SJCRH30 (cell line): ENCODE measurements around the gene STON2. TPM values are rescaled to one million over a fixed set of nuclear protein-coding genes. Genes with fewer than 3 reads are reported as not detected.
A peak's percentile ranks its signal among the peaks of the same experiment; 100 is the strongest.

ENCODE experiments used
- DNase-seq, 2 experiments: peaks; one replicate each; pipeline ENCODE4 v3.0.0-alpha.2; 2015 to 2020
- H3K27ac ChIP-seq: fragments of 250-450 bp; sonication (Bioruptor Pico); 2 replicates; pipeline ENCODE4 v1.5.1; 2020; ENCODE audit warnings: mild to moderate bottlenecking, moderate library complexity
- H3K27me3 ChIP-seq: fragments of 250-450 bp; sonication (Bioruptor Pico); 2 replicates; pipeline ENCODE4 v1.5.1; 2020; ENCODE audit warnings: mild to moderate bottlenecking, moderate library complexity
- H3K36me3 ChIP-seq: fragments of 250-450 bp; sonication (Bioruptor Pico); 2 replicates; pipeline ENCODE4 v1.5.1; 2020; ENCODE audit warnings: mild to moderate bottlenecking, moderate library complexity
- H3K4me1 ChIP-seq: fragments of 250-450 bp; sonication (Bioruptor Pico); 2 replicates; pipeline ENCODE4 v1.5.1; 2020; ENCODE audit warnings: mild to moderate bottlenecking, moderate library complexity
- H3K4me3 ChIP-seq: fragments of 250-450 bp; sonication (Bioruptor Pico); 2 replicates; pipeline ENCODE4 v1.5.1; 2020; ENCODE audit warnings: mild to moderate bottlenecking, moderate library complexity
- H3K9me3 ChIP-seq: fragments of 250-450 bp; sonication (Bioruptor Pico); replicated peaks from 2 replicates; pipeline ENCODE4 v1.5.1; 2020; ENCODE audit warnings: mild to moderate bottlenecking, moderate library complexity
- total RNA-seq: library from RNA; depleted of rRNA; stranded (reverse); fragments of >200 nt; shearing (Covaris generic); gene quantifications from 2 replicates; pipeline ENCODE4 v1.2.3, GENCODE V29; 2014

STON2 gene
- total RNA-seq, 1 experiment from 2014 or later = 26.2 TPM

DNA sequence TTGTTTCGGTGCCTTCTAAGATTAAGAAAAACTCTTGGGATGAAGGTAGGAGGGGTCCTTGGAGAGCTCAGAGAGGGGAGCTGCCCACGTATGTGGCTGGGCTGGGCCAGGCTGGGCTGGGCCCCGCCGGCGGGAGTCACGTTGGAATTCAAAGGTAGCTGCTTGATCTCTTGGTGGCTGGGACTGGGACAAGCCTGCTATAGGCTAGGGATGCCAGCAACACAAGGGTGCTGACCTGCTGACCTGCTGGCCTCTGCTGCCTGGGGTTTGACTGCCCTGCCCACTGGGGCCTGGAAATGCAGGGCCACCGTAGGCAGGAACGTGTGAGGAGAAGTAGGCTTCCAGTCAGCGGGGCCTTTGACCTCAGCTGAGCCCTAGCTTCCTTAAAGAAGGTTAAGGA, 126.6 kb downstream of the STON2 start:
- Histone ChIP-seq H3K27me3 (no peaks in the 10 kb centered on the region), H3K9me3 (no peaks in the 10 kb centered on the region), H3K4me1 (0 out of 2 replicates have a peak, but pooled peaks cover 2% of the 10 kb centered on the region), H3K36me3 (no peaks in the 10 kb centered on the region), H3K27ac (no peak overlapping the region), H3K4me3 (no peak overlapping the region)
- no peak for DNase-seq

DNA sequence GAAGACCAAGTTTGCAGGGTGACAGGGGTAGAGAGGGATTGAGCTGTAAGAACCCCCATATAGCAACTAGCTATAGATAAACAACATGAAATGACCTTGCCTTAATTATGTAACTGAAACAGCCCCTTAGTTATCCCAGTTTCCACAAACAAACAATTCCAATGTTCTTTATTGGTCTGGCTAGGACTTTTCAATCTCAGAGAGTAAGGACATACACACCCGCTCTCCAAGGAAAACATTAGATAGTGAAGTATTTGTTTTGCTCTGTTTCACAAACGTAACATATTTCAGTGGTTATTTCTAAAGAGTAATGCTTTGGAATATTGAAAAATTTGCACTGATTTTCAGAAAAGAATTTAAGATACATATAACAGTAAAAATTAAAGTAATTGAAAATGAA, 127.8 kb downstream of the STON2 start:
- H3K27ac ChIP-seq = no peak overlapping the region
- no peaks in the 10 kb centered on the region for H3K27me3 ChIP-seq
- no peak for DNase-seq
- no peaks in the 10 kb centered on the region for H3K36me3 ChIP-seq
- 0 out of 2 replicates have a peak, but pooled peaks cover 2% of the 10 kb centered on the region for H3K4me1 ChIP-seq
- no peak overlapping the region for H3K4me3 ChIP-seq
- H3K9me3 ChIP-seq = no peaks in the 10 kb centered on the region

DNA sequence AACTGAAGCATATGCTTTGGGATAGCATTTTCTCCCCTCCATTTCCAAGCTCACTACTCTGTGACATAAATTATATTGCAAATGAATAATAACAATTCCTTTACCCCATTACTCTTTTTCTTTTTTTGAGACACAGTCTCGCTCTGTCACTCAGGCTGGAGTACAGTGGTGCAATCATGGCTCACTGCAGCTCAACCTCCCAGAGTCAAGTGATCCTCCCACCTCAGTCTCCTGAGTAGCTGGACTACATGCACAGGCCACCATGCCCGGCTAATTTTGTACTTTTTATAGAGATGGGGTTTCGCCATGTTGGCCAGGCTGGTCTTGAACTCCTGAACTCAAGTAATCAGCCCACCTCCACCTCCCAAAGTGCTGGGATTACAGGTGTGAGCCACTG, 130.1 kb downstream of the STON2 start:
- no peak for DNase-seq

DNA sequence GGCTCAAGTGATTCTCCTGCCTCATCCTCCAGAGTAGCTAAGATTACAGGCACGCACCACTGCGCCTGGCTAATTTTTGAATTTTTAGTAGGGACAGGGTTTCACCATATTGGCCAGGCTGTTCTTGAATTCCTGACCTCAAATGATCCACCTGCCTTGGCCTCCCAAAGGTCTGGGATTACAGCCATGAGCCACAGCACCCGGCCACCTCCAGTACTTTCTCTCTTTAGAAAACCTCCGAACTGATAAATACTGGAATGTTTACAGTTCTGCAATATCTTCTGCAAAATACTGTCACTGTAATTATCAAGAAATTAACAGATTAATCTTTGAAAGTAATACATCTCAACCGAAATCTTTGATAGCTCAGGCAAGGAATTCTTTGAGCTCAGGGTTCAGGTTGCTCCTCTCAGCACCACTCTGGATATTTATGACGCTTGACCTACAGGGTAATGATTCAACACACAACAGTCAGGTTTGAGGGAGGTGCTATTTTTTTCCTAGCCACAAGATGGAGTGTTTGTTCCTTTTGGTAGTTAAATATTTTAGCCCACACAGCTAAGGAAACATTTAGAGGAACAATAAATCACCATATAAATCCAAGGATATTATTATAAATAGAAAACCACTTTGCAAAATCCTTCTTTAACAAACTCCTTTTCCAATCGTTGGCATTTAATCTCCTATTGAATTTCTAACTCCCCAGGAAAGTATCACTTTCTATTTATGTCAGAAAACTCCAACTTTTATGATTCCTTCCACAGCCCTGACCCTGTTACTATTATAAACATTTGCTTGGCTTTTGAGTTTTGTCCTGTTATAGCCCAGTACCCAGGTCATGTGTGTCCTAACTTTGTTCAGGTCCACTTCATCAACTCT, 130.8 kb downstream of the STON2 start:
- DNase-seq = peak; percentile 17 to 76
- no peaks in the 10 kb centered on the region for H3K27me3 ChIP-seq
- H3K36me3 ChIP-seq = no peaks in the 10 kb centered on the region
- no peak overlapping the region for H3K27ac ChIP-seq
- H3K9me3 ChIP-seq = no peaks in the 10 kb centered on the region
- no peak overlapping the region for H3K4me3 ChIP-seq
- 0 out of 2 replicates have a peak, but pooled peaks cover 2% of the 10 kb centered on the region for H3K4me1 ChIP-seq

More for the DNA sequence above, 130.1 kb downstream of the STON2 start:
- Histone ChIP-seq H3K4me3 (no peak overlapping the region), H3K27me3 (no peaks in the 10 kb centered on the region), H3K9me3 (no peaks in the 10 kb centered on the region), H3K27ac (no peak overlapping the region), H3K36me3 (no peaks in the 10 kb centered on the region), H3K4me1 (0 out of 2 replicates have a peak, but pooled peaks cover 2% of the 10 kb centered on the region)

DNA sequence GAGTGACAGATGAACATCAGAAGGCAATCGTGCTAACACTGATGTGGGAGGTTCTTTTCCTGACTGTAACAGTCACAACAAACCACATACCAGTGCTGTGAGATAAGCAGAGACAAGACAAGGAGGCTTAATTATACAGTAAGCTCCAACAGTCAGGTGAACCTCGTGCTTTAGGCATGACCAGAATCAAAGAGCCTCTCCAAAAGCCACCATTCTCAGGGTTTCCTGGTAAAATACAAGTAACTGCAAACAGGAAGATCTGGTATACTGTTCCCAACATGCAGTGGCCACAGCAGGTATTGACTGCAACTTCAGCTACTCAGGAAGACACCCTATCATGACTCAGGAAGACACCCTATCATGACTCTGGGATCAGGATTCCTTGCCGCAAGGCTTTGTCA, 132.1 kb downstream of the STON2 start:
- no peaks in the 10 kb centered on the region for H3K9me3 ChIP-seq
- H3K4me1 ChIP-seq = 0 out of 2 replicates have a peak, but pooled peaks cover 2% of the 10 kb centered on the region
- H3K27me3 ChIP-seq = no peaks in the 10 kb centered on the region
- no peak overlapping the region for H3K4me3 ChIP-seq
- H3K36me3 ChIP-seq = no peaks in the 10 kb centered on the region
- H3K27ac ChIP-seq = no peak overlapping the region
- no peak for DNase-seq

DNA sequence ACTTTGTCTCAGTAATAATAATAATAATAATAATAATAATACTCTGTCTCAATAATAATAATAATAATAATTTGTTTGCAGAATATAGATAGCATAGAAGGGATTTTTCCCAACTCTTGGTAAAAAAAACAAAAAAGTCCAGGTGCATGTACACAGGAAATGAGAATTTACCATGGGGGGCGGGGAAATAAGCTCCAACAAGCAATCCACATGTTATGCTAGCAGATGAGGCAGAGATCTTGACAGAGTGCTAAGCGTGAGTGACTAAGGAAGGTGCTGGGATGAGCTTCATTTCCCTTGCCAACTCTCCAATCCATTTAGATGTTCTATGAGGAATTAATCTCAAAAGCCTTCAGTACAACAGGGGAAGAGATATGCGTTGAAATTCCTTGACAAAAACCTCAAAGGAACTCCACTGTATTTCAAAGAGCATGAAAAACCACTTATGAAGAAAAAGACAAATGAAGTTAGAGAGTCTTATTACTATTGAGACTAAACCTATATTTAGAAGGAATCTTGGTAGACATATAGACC, 134.4 kb downstream of the STON2 start:
- DNase-seq = no peak
- no peak overlapping the region for H3K4me3 ChIP-seq
- H3K36me3 ChIP-seq = no peaks in the 10 kb centered on the region
- H3K9me3 ChIP-seq = no peaks in the 10 kb centered on the region
- H3K27ac ChIP-seq = no peak overlapping the region
- H3K27me3 ChIP-seq = no peaks in the 10 kb centered on the region
- H3K4me1 ChIP-seq = peaks cover 2% of the 10 kb centered on the region; the same call in 1 of the 2 replicates

DNA sequence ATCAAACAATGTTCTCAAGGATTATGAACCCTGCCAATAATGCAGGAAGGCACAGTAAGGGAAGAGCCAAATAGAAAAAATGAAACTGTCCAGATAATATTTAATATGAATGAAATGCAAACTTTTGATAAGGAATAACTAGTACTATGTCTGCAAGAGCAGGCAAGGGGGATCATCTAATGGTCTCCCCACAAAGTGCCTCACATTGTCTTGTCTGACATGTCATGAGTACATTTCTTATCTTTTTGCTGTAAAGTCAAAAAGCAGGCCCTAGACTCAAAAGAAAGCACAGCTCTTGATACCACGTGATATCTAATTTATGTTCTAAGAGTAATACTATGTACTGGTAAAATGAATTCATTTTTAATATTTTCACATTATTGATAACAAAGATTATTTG, 135.5 kb downstream of the STON2 start:
- Histone ChIP-seq H3K27ac (no peak overlapping the region), H3K27me3 (no peaks in the 10 kb centered on the region), H3K4me1 (peaks cover under 1% of the 10 kb centered on the region; the same call in 1 of the 2 replicates), H3K36me3 (no peaks in the 10 kb centered on the region), H3K9me3 (no peaks in the 10 kb centered on the region), H3K4me3 (no peak overlapping the region)
- no peak for DNase-seq

DNA sequence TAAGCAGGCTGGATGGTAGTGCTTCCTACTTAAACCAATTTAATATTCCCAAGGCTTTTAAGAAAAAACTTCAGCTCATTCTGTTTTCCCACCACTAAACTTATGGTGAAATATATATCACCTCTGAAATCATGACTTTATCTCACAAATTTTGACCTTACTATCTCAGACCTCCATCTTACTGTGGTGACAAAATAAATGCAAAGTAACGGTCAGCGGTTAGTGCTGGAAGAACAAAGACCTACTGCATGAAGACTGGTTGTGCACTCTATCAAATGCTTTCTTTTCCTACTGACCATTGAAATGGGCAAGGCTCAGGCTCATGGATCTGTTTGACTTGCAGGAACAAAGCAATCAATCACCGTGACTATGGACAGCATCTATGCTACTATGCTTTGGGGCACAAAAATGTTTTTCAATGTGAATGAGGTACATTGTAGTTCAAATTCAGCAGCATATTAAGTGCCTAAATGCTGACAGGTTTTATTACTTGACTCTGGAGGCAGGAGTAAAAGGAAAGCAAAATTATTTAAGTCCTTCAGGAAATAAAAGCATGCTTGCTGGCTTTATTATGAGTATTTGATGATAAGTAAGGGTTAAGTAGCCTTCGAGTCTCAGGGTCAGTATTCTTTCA, 136.2 kb downstream of the STON2 start:
- Histone ChIP-seq H3K9me3 (no peaks in the 10 kb centered on the region), H3K4me3 (no peak overlapping the region), H3K36me3 (no peaks in the 10 kb centered on the region), H3K27ac (no peak overlapping the region), H3K27me3 (no peaks in the 10 kb centered on the region), H3K4me1 (no peaks in the 10 kb centered on the region; the same call in 1 of the 2 replicates)
- DNase-seq = no peak

DNA sequence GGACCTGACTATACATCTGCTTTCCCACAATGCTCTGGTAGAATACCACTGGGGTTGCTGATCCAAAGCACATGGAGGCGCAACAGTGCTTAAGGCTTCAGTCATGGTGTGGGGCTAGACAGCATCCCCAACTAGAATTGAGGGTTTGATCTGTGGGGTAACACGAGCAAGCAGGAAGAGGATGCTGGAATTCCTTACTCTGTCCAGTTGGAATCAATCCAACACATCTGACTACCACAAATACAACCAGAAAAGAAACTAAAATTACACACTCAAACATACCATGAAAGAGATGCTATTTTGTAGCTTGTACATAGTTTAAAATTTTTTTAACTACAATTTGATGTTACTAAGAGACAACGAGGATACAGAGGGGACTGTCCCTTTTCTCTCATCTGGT, 138.9 kb downstream of the STON2 start:
- Histone ChIP-seq H3K36me3 (no peaks in the 10 kb centered on the region), H3K4me3 (no peak overlapping the region), H3K27ac (no peak overlapping the region), H3K27me3 (no peaks in the 10 kb centered on the region), H3K4me1 (no peaks in the 10 kb centered on the region; the same call in 1 of the 2 replicates), H3K9me3 (no peaks in the 10 kb centered on the region)
- DNase-seq = peak in 1 of 2 experiments; percentile 14

DNA sequence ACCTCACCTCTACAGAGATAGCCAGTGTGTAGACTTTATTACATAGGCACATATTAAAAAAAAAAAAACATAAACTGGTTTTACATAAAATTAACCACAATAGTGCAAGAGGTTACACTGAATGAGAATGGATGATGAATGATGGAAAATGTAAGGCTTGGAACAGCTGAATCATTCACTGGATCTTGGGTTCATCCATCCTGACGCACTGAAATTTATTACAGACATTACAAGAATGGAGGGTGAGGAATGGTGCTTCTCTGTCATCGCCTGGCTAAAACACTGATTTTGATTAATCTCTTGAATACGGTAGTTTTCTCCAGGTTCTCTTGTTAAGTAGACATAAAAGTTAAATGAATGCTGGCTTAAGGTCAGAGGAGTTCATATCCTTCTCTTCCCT, 139.4 kb downstream of the STON2 start:
- DNase-seq = no peak

DNA sequence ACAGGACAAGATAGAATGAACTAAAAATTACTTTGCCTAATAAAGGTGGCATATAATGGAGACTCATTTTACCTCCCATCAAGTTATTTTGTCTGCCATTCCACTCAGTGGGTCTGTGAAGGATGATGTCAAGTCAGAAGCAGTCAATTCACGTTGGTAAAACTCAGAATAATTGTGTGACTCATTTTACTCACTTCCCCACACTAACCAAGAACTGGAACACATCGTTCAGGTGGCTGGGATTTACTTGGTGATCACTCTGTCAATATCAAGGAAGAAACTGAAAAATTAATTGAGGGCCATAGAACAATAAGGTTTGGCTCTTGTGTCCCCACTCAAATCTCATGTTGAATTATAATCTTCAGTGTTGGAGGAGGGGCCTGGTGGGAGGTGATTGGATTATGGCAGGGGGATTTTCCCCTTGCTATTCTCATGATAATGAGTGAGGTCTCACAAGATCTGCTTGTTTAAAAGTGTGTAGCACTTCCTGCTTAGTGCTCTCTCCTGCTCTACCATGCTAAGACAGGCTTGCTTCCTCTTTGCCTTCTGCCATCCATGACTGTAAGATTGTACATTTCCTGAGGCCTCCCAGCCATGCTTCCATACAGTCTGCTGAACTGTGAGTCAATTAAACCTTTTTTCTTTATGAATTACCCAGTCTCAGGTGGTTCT, 143.7 kb downstream of the STON2 start:
- Histone ChIP-seq H3K27ac (no peak overlapping the region), H3K36me3 (no peaks in the 10 kb centered on the region), H3K9me3 (no peaks in the 10 kb centered on the region), H3K4me3 (no peak overlapping the region), H3K27me3 (no peaks in the 10 kb centered on the region), H3K4me1 (no peaks in the 10 kb centered on the region; the same call in 1 of the 2 replicates)
- no peak for DNase-seq

More for the DNA sequence above, 139.4 kb downstream of the STON2 start:
- Histone ChIP-seq H3K36me3 (no peaks in the 10 kb centered on the region), H3K4me3 (no peak overlapping the region), H3K9me3 (no peaks in the 10 kb centered on the region), H3K27me3 (no peaks in the 10 kb centered on the region), H3K27ac (no peak overlapping the region), H3K4me1 (no peaks in the 10 kb centered on the region; the same call in 1 of the 2 replicates)

DNA sequence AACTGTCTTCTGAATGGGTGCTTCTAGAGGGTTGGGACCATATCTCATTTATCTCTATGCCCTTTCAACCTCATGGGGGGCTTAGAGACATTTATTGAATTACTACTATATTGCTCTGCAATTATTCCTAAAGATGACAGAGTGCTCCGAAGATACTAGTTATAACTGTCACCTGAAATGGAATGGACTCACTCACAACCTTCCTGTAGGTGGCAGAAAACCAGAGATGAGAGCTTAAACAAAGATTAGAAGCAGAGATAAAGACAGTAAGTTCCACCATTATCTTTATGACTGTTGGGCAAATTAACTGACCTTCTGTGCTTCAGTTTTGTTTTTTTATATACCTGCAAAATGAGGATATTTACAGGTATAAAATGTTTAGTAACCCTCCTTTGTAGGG, 147.8 kb downstream of the STON2 start:
- Histone ChIP-seq H3K4me1 (0 out of 2 replicates have a peak, but pooled peaks cover 2% of the 10 kb centered on the region), H3K27me3 (no peaks in the 10 kb centered on the region), H3K36me3 (no peaks in the 10 kb centered on the region), H3K9me3 (no peaks in the 10 kb centered on the region), H3K4me3 (no peak overlapping the region), H3K27ac (no peak overlapping the region)
- no peak for DNase-seq

DNA sequence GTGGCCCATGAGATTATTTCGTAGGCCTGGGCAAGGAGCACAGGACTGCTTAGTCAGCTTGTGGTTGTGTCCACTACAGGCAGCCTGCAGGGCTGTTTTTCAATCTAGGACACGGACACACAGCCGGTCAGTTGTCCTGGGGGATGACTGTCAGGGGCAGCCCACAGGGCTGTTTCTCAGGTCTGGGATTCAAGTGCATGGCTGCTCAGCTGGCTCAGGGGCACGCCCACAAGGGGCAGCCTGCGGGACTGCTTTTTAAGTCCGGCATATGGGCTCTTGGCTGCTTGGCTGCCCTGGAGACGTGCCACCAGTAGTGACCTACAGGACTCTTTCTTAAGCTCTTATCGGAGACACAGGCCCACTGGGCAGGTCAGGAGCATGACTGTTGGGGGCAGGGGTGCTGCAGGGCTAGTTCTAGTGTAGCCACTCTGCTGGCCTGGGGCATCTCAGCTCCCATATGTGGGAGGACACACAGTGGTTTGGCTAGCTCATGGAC, 152.8 kb downstream of the STON2 start:
- 0 out of 2 replicates have a peak, but pooled peaks cover 4% of the 10 kb centered on the region for H3K4me1 ChIP-seq
- H3K27me3 ChIP-seq = no peaks in the 10 kb centered on the region
- no peak overlapping the region for H3K27ac ChIP-seq
- no peaks in the 10 kb centered on the region for H3K36me3 ChIP-seq
- DNase-seq = peak; percentile 34 to 37
- 0 out of 2 replicates have a peak, but pooled peaks cover 3% of the 10 kb centered on the region for H3K9me3 ChIP-seq
- H3K4me3 ChIP-seq = no peak overlapping the region
